Endothelial cell of umbilical vein (primary cell): Measurements from ENCODE around the gene CERS6.

Source experiments
- CTCF ChIP-seq, 2 donors: IDR thresholded peaks; 1 replicate in 1 of 2; 2 replicates in 1 of 2; pipeline ENCODE4 v1.5.1; 2011; ENCODE audit warnings: low read length in 2 of 2, mild to moderate bottlenecking in 2 of 2, moderate library complexity in 2 of 2, control low read depth in 1 of 2, inconsistent platforms in 1 of 2, low read depth in 1 of 2; ENCODE audit not compliant: insufficient read depth in 1 of 2; ENCODE audit errors: extremely low read depth in 1 of 2
- EZH2 ChIP-seq: IDR thresholded peaks from 2 replicates; pipeline ENCODE4 v1.6.1; 2012; ENCODE audit warnings: borderline replicate concordance, low read depth, mild to moderate bottlenecking, moderate library complexity, low read length, inconsistent platforms; ENCODE audit not compliant: severe bottlenecking
- FOS ChIP-seq: IDR thresholded peaks from 2 replicates; pipeline ENCODE4 v1.6.1; 2011; ENCODE audit warnings: mild to moderate bottlenecking, low read length, moderate library complexity, borderline replicate concordance; ENCODE audit not compliant: insufficient read depth
- GATA2 ChIP-seq: IDR thresholded peaks from 2 replicates; pipeline ENCODE4 v1.7.0; 2011; ENCODE audit warnings: low read depth, mild to moderate bottlenecking, moderate library complexity, mixed read lengths, low read length; ENCODE audit not compliant: insufficient read length, insufficient read depth
- JUN ChIP-seq: IDR thresholded peaks from 2 replicates; pipeline ENCODE4 v1.6.1; 2011; ENCODE audit warnings: borderline replicate concordance, low read depth; ENCODE audit not compliant: insufficient read length, insufficient read depth
- MAX ChIP-seq: IDR thresholded peaks from 2 replicates; pipeline ENCODE4 v1.6.1; 2011; ENCODE audit not compliant: insufficient read depth, insufficient read length
- MYC ChIP-seq: IDR thresholded peaks from one replicate; pipeline ENCODE4 v1.6.1; 2011; ENCODE audit warnings: mild to moderate bottlenecking, low read depth, low read length
- POLR2A ChIP-seq: IDR thresholded peaks from 2 replicates; pipeline ENCODE4 v1.6.1; 2012; ENCODE audit warnings: low read depth, mild to moderate bottlenecking, control low read depth, low read length
- POLR2AphosphoS5 ChIP-seq: IDR thresholded peaks from 2 replicates; pipeline ENCODE4 v1.6.1; 2012; ENCODE audit warnings: low read depth, mild to moderate bottlenecking, control low read depth, low read length, moderate library complexity; ENCODE audit not compliant: insufficient read depth

GRCh38 chr2:168534926-168535325, 78.9 kb downstream of the CERS6 start:
- no peak for TF ChIP-seq POLR2AphosphoS5
- no peak for TF ChIP-seq EZH2
- no peak for TF ChIP-seq CTCF (IDR thresholded peaks at IDR 0.05; ENCODE audit: extremely low read depth in 1 of 2, insufficient read depth in 1 of 2, low read depth in 1 of 2, low read length in 2 of 2)
- no peak for TF ChIP-seq POLR2A
- no peak for TF ChIP-seq MYC
- TF ChIP-seq MAX: no peak
- no peak for TF ChIP-seq FOS
- TF ChIP-seq JUN: no peak
- TF ChIP-seq GATA2: no peak
